KMS-11 (cell line): ENCODE measurements around the gene CYGB.

ENCODE experiments used
- H2AFZ ChIP-seq: fragments of 200-600 bp; sonication (generic); 2 replicates; pipeline ENCODE4 v1.6.1; 2016; ENCODE audit warnings: antibody characterized with exemption, mixed run types, low read depth
- H3K27ac ChIP-seq: fragments of 200-600 bp; sonication (generic); 2 replicates; pipeline ENCODE4 v1.6.1; 2016; ENCODE audit warnings: mild to moderate bottlenecking, mixed run types
- H3K27me3 ChIP-seq: fragments of 200-600 bp; sonication (generic); 2 replicates; pipeline ENCODE4 v1.6.1; 2017; ENCODE audit warnings: mild to moderate bottlenecking, low read depth, mixed run types, moderate library complexity; ENCODE audit not compliant: insufficient read depth
- H3K36me3 ChIP-seq: fragments of 200-600 bp; sonication (generic); 2 replicates; pipeline ENCODE4 v1.6.1; 2017; ENCODE audit warnings: mild to moderate bottlenecking, mixed run types; ENCODE audit not compliant: insufficient read depth
- H3K4me1 ChIP-seq: fragments of 200-600 bp; sonication (generic); 2 replicates; pipeline ENCODE4 v1.6.1; 2016; ENCODE audit warnings: mild to moderate bottlenecking, low read depth, mixed run types; ENCODE audit not compliant: poor library complexity, severe bottlenecking
- H3K4me2 ChIP-seq: fragments of 200-600 bp; sonication (generic); 2 replicates; pipeline ENCODE4 v1.7.0; 2016; ENCODE audit warnings: mild to moderate bottlenecking, mixed run types
- H3K4me3 ChIP-seq: fragments of 200-600 bp; sonication (generic); IDR thresholded peaks from 2 replicates; pipeline ENCODE4 v1.6.1; 2017; ENCODE audit warnings: low read depth, low read length, mixed read lengths; ENCODE audit not compliant: insufficient read depth
- H3K79me2 ChIP-seq: fragments of 200-600 bp; sonication (generic); 2 replicates; pipeline ENCODE4 v1.6.1; 2016; ENCODE audit warnings: low read depth, mixed run types; ENCODE audit not compliant: insufficient read depth
- H3K9ac ChIP-seq: fragments of 200-600 bp; sonication (generic); 2 replicates; pipeline ENCODE4 v1.6.1; 2016; ENCODE audit warnings: mild to moderate bottlenecking, mixed run types
- H4K20me1 ChIP-seq: fragments of 200-600 bp; sonication (generic); 2 replicates; pipeline ENCODE4 v1.6.1; 2016; ENCODE audit warnings: mild to moderate bottlenecking, mixed run types; ENCODE audit not compliant: insufficient read depth
- TF ChIP-seq, protein P1 (sequence below): fragments of 200-600 bp; sonication (generic); conservative IDR thresholded peaks from 2 replicates; pipeline ENCODE4 v1.6.1; 2017; ENCODE audit warnings: low read depth, mild to moderate bottlenecking, antibody characterized with exemption, low read length, moderate library complexity, mixed read lengths

The CYGB gene

DNA sequence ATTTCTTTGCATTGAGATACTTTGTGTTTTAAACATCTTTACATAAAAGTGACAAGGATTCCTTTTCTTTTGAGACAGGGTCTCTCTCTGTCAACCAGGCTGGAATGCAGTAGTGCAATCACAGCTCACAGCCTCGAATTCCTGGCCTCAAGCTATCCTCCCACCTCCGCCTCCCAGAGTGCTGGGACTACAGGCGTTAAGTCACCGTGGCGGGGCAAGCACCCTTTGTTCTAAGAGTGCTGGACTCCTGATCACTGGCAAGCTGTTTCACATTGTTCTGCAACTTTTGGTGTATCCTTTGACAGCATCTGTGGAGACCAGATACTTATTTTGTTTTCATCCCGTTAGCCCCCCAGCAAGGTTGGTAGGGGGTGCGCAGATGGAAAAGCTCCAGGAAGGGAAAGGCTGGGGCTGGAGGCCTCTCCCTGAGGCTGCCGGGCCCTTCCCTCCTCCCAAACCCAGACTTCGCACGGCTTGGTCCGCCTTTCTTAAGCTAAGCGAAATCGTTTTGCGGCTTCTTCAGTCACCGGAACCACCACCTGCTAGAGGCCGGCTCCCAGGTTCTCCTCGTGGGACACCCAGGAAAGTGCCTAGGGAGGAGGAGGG lies 47.0 kb upstream of the CYGB start:
- H3K4me1 ChIP-seq, result no peaks in the 10 kb centered on the region
- H3K9ac ChIP-seq, result no peak overlapping the region
- no peak overlapping the region for H3K27ac ChIP-seq
- TF ChIP-seq, protein P1, sequence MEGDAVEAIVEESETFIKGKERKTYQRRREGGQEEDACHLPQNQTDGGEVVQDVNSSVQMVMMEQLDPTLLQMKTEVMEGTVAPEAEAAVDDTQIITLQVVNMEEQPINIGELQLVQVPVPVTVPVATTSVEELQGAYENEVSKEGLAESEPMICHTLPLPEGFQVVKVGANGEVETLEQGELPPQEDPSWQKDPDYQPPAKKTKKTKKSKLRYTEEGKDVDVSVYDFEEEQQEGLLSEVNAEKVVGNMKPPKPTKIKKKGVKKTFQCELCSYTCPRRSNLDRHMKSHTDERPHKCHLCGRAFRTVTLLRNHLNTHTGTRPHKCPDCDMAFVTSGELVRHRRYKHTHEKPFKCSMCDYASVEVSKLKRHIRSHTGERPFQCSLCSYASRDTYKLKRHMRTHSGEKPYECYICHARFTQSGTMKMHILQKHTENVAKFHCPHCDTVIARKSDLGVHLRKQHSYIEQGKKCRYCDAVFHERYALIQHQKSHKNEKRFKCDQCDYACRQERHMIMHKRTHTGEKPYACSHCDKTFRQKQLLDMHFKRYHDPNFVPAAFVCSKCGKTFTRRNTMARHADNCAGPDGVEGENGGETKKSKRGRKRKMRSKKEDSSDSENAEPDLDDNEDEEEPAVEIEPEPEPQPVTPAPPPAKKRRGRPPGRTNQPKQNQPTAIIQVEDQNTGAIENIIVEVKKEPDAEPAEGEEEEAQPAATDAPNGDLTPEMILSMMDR, result no peak
- H4K20me1 ChIP-seq, result no peaks in the 10 kb centered on the region
- no peak overlapping the region for H3K4me2 ChIP-seq
- H2AFZ ChIP-seq, result no peak overlapping the region
- H3K27me3 ChIP-seq, result no peaks in the 10 kb centered on the region; the same call in 1 of the 2 replicates
- H3K4me3 ChIP-seq, result no peak overlapping the region
- no peaks in the 10 kb centered on the region for H3K79me2 ChIP-seq
- no peaks in the 10 kb centered on the region for H3K36me3 ChIP-seq

DNA sequence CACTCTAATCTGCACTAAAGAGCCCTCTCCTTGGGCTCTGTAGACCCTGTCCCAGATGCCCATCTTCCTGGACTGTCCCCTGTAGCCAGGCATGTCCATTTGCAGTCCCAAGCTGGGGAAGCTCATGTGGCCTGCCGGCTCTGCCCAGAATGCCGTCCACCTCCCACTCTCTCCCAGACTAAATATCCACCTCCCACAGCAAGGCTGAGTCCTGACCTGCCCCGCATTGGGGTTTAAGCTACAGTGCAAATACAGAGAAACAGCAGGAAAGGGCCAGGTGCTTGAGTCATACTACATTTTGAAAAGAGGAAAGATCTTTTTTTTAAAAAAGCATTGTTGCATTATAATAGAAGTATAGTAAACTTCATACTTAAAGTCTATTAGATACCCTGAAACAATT lies 45.2 kb upstream of the CYGB start:
- no peak overlapping the region for H3K4me2 ChIP-seq
- H3K36me3 ChIP-seq, result no peaks in the 10 kb centered on the region
- H3K27ac ChIP-seq, result no peak overlapping the region
- no peak overlapping the region for H2AFZ ChIP-seq
- no peak overlapping the region for H3K4me3 ChIP-seq
- no peaks in the 10 kb centered on the region for H3K27me3 ChIP-seq
- H4K20me1 ChIP-seq, result no peaks in the 10 kb centered on the region
- no peak overlapping the region for H3K9ac ChIP-seq
- H3K79me2 ChIP-seq, result no peaks in the 10 kb centered on the region
- TF ChIP-seq, protein P1, result no peak
- no peaks in the 10 kb centered on the region for H3K4me1 ChIP-seq

DNA sequence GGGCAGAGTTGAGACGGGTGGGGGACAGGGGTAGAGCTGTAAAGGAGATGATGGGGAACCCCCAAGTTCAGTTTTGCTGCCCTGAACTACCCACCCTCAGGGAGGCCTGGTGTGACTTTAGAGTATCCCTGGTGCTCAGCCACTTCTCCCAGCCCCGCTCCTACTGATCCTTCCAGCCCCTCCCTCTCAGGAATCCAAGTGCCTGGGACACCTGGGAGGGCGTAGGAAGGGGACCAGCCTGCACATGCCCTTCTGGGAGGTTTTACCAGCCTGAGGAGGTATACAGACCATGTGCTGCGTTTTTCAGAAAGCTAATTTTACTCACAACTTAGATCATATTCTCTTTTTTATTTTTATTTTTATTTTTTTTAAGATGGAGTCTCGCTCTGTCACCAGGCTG lies 44.0 kb upstream of the CYGB start:
- no peaks in the 10 kb centered on the region for H3K27me3 ChIP-seq
- no peak overlapping the region for H3K4me2 ChIP-seq
- TF ChIP-seq, protein P1, result no peak
- no peak overlapping the region for H3K9ac ChIP-seq
- H2AFZ ChIP-seq, result no peak overlapping the region
- no peak overlapping the region for H3K4me3 ChIP-seq
- no peaks in the 10 kb centered on the region for H4K20me1 ChIP-seq
- no peak overlapping the region for H3K27ac ChIP-seq
- no peaks in the 10 kb centered on the region for H3K79me2 ChIP-seq
- H3K36me3 ChIP-seq, result no peaks in the 10 kb centered on the region
- no peaks in the 10 kb centered on the region for H3K4me1 ChIP-seq

DNA sequence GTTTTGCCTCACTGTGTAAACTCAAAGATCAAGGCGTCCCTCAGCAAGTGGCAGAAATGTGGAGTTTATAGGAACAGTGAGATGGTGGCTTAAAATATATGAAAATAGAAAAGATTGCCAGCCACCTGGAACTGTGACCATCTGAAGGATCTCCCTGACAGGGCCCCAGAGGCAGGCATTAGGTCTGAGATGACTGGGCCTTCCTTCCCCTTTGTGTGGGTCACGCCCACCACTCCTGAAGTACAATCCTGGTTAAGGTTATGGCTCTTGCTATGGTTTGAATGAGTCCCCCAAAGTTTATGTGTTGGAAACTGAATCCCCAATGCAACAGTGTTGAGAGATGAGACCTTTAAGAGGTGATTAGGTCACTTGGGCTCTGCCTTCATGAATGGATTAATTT lies 41.8 kb upstream of the CYGB start:
- H3K27ac ChIP-seq, result no peak overlapping the region
- H3K27me3 ChIP-seq, result no peaks in the 10 kb centered on the region
- no peaks in the 10 kb centered on the region for H4K20me1 ChIP-seq
- H3K9ac ChIP-seq, result no peak overlapping the region
- H3K4me3 ChIP-seq, result no peak overlapping the region
- H2AFZ ChIP-seq, result no peak overlapping the region
- TF ChIP-seq, protein P1, result no peak
- H3K4me1 ChIP-seq, result no peaks in the 10 kb centered on the region
- H3K4me2 ChIP-seq, result no peak overlapping the region
- no peaks in the 10 kb centered on the region for H3K79me2 ChIP-seq
- H3K36me3 ChIP-seq, result no peaks in the 10 kb centered on the region
